Activated T-helper 1 cell treated with anti-CD3 and anti-CD28 coated beads, Interleukin-2, amount 50 U/mL, for 16 hours (primary cell): ENCODE measurements around the gene NAPA.

Source experiments
- DNase-seq, 2 donors: peaks; one replicate each; pipeline ENCODE4 v3.0.0-alpha.2; 2020; ENCODE audit warnings: low read depth in 1 of 2, low spot score in 1 of 2

Gene NAPA

DNA sequence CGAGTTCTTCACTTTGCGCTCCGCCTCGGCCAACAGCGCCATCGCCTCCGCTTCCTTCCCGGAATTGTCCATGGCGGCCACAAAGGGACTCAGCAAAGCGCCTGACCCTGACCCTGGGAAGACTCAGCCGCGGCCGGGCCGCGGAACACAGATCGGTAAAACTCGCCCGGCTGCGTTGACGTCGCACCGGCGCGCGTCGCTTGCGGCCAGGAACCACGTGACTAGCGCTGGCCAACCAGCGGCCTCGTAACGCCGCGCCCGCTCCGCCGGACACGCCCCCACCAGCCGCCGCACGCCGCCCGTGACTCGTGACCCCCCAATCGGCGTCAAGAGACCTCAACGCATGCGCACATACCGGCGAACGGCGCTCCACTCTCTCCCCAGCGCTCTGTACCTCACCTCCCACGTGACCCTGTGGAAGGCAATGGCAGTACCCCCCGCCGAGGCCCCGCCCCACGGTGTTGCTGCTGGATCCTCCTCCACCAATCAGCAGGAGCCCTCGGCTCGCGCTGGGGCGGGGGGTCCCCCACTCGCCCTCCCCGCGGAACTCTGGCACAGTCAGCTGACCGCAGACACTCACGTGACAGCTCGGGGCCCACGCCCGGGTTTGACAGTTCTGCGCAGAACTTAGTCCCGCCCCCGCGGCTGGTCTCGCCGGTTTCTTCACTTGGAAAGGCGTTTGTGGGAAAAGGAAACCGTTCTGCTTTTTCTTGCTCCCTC is at the start of gene NAPA:
TSS of gene NAPA (minus strand) at position 195 of the 720 bp plus-strand sequence. CDS start at position 72, 123 bp downstream.
- DNase-seq = peak; percentile 100

- no peak for DNase-seq
Observed at GRCh38 chr19:47564081-47564480, 49.2 kb upstream of the NAPA start.

DNA sequence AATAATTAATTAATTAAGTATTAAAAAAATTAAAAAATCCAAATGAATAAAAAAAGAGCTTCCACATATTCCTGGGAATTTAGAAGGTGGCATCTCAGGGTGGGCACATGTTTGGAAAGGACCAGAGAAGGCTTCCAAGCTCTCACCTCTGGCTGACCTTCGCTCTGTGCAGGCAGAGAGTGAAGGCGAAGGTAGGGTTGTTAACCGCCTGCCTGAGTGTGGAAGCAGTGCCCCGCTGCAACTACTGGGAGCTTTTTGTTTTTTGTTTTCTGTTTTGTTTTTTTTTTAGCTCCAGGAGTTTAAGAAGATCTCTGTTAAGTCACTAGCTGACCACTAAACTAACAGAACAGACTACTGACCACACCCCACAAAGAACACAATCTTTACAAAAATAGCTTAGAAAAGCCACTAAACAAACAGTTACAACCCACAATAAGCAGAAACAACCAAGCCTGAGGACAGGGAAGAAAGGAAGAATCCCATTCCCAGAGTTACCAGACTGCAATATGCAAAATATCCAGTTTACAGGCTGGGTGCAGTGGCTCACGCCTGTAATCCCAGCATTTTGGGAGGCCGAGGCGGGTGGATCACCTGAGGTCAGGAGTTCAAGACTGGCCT is 46.7 kb upstream of the NAPA start:
- DNase-seq = no peak

DNA sequence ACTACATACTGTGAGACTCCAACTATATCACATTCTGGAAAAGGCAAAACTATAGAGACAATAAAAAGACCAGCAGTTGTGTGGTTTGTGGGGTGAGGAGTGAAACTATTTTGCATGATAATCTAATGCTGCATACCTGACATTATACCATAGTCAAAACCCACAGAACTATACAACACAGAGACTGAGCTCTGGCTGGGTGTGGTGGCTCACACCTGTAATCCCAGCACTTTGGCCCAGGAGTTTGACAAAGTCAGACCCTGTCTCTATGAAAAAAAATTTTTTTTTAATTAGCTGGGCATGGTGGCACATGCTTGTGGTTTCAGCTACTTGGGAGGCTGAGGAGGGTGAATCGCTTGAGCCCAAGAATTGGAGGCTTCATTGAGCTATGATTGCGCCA is 46.1 kb upstream of the NAPA start:
- DNase-seq = no peak

GRCh38 chr19:47550129-47550528 is 35.3 kb upstream of the NAPA start:
- no peak for DNase-seq

DNA sequence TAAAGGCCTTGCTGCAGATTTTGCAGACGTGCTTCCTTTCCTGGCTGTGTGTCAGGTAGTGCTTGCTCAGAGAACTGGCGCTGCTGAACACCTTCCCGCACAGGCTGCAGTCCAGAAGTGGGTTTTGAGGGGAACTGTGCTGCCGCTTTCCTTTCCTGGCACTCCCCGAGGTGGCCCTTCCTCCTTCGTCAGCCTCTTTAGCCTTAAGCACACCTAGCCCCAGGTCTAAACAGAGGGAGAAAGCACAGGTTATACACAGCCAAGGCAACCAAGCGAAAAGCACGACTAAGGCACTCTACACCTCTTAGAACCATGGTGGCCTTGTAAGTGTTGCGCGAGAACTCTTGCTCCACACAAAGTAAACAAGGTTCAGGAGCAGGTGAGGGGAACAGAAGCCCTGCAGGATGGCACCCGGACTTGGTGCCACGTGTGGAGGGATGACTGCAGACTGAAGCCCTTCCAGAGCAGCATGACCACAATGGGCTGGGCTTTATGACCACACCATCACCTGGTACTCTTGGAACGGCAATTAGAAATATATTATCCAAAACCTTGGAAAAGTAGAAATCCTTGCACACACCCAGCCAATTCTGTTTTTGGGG is 34.5 kb upstream of the NAPA start:
- no peak for DNase-seq

- DNase-seq = no peak
Observed at GRCh38 chr19:47547199-47547598, 32.3 kb upstream of the NAPA start.

- DNase-seq = no peak
Observed at GRCh38 chr19:47545061-47545948, 30.4 kb upstream of the NAPA start.

DNA sequence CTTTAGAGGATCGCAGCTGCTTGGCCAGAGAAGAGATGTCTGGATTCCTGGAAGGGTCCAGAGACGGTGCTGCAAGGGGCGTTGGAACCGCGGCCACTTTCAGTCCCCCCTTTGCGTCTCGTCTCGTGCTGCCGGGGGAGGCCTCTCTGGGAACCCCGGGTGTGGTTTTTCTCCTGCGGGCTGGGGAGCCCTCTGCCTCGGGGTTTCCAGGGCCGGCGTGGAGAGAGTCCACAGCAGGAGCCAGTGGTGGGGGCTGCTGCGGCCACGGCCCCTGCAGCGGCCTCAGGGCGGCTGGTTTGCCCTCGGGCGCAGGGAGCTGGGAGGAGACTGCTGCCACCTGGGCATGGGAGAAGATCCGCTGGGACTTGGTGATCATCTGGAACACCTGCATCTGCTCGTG is 29.6 kb upstream of the NAPA start:
- no peak for DNase-seq

GRCh38 chr19:47544075-47544474 is 29.2 kb upstream of the NAPA start:
- no peak for DNase-seq

GRCh38 chr19:47542030-47542475 is 27.2 kb upstream of the NAPA start:
- DNase-seq = no peak

DNA sequence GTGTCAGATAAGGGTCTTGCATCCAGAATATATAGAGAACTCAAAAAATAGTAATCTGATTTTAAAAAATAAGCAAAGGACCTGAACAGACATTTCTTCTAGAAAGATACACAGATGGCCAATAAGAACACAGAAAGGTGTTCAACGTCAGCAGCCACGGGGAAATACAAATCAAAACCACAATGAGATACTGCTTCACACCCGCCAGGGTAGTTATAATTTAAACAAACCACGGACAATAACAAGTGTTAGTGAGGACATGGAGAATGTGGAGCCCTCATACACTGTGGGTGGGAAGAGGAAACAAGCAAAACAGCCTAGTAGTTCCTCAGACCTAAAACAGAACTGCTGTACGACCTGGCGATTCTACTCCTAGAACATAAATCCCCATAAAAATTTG is 26.7 kb upstream of the NAPA start:
- no peak for DNase-seq

- no peak for DNase-seq
Observed at GRCh38 chr19:47540748-47541147, 25.9 kb upstream of the NAPA start.

- DNase-seq = no peak
Observed at GRCh38 chr19:47539747-47540311, 25.0 kb upstream of the NAPA start.

GRCh38 chr19:47538812-47539211 is 23.9 kb upstream of the NAPA start:
- DNase-seq = no peak

- DNase-seq = no peak
Observed at GRCh38 chr19:47537493-47537892, 22.6 kb upstream of the NAPA start.

DNA sequence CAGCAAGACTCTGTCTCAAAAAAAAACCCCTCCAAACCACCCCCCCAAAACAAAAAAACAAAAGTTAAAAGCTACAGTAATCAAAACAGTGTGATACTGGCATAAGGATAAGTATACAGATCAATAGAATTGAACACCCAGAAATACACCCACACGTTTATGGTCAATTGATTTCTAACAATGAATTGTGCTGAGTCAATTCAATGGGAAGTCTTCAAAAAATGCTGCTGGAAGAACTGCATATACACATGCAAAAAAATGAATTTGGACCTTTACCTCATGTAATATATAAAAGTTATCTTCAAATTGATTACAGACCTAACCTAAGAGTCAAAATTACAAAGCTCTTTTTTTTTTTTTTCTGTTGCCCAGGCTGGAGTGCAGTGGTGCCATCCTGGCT is 19.8 kb upstream of the NAPA start:
- no peak for DNase-seq

DNA sequence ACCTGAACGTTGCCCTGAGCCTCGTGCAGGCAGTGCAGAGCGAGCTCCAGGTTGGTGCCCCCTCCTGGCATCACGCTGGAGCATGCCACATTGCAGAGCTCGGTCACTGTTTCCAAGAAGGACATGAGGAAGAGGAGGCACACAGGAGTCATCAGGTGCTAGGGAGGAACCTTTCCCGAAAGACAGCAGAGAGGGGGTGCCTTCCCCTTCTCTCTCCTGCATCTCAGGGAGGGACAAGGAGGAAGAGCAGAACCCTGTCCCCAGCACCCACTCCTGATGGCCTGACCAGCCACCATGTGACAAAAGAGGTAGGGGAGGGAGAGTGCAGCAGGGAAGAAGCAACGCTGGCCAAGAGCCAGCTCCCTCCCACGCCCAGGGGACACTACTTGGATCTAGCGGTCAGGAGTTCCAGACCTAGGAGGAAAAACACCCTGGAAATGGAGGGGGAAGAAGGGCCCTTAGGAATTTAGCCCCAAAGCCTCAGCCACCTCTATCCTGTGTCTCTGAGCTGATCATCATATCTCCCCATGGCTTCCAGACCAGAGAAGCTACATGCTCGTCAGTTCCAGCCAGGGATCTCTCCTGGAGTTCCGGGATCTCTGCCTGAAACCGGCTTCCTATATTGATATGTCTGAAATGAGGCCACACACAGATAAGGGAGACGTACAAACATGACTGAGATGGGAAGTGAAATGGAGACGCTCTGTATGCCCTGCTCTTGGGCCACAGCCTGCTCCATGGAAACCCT is 17.0 kb upstream of the NAPA start:
- no peak for DNase-seq

DNA sequence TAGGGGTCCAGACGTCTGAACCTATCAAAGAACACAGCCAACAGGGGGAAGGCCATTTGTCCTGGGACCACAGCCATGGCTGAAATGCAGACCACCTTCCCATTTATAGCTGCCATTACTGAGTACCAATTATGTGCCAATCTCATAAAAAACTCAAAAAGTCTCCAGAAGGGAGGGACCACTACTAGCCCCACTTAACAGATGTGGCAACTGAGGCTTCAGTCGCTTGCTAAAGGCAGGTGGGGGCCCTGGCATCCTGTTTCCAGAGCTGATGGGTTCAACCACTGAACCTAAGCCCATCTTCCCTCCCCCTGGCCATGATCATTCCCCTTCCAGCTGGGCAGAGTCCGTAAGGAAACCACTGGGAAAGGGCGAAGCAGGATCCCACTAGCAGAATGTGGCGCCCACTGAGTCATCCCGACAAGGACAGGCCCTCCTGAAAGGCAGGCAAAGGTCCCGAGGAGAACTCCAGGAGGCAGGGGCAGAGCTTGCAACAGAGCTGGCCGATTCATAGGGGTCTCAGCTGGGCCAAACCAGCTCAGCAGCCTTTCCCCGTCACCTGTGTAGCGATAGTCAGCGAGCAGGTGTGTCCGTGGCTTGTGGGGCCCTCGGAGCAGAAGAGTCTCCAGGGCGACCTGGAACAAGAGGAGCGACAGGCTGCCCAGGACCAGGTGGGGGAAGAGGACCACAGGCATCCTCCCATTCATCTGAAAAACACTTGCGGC is 14.3 kb upstream of the NAPA start:
- no peak for DNase-seq

GRCh38 chr19:47526798-47527197 is 11.9 kb upstream of the NAPA start:
- no peak for DNase-seq
